Ovary (tissue), 9 donors: ENCODE results near the gene HERC3. TPM values are rescaled to one million over a fixed set of nuclear protein-coding genes. Genes with fewer than 3 reads are reported as not detected.

Source experiments
- DNase-seq, 5 donors: peaks; one replicate each; pipeline ENCODE4 v3.0.0-alpha.2; 2019 to 2020
- H3K27ac ChIP-seq, 2 donors: fragments of 200-600 bp; one replicate each; pipeline versions ENCODE4 v1.5.1 to v1.8.0; 2019 to 2022
- H3K27me3 ChIP-seq: fragments of 200-600 bp; one replicate; pipeline ENCODE4 v1.8.0; 2022
- H3K36me3 ChIP-seq: fragments of 200-600 bp; sonication (generic); one replicate; pipeline ENCODE4 v1.5.1; 2019
- H3K4me1 ChIP-seq: one replicate; pipeline ENCODE4 v1.8.1; 2013; ENCODE audit warnings: mild to moderate bottlenecking, moderate library complexity; ENCODE audit not compliant: insufficient read depth
- H3K4me3 ChIP-seq: fragments of 200-600 bp; sonication (generic); one replicate; pipeline ENCODE4 v1.5.1; 2017
- H3K9me3 ChIP-seq, 2 donors: fragments of 200-600 bp in 1 of 2; sonication (generic) in 1 of 2; one replicate each; pipeline versions ENCODE4 v1.5.1 to v1.8.1; 2013 to 2019; ENCODE audit warnings: mild to moderate bottlenecking in 1 of 2, moderate library complexity in 1 of 2
- EP300 ChIP-seq: sonication (generic); formaldehyde crosslinking; IDR thresholded peaks from one replicate; pipeline ENCODE4 v1.6.1; 2017; ENCODE audit warnings: antibody characterized with exemption
- POLR2A ChIP-seq: fragments of 450-650 bp; IDR thresholded peaks from one replicate; pipeline ENCODE4 v1.6.1; 2017; ENCODE audit warnings: antibody characterized with exemption, mild to moderate bottlenecking, moderate library complexity
- WGBS, 3 donors: extraction: QIAGEN DNeasy Blood & Tissue Kit in 1 of 3; methylation state at CpG; one replicate each; pipeline versions ENCODE4 v1.1.5 to v1.1.7; 2013 to 2017; 5-methylcytosine and 5-hydroxymethylcytosine counted together
- intact Hi-C, 4 donors: fragments of 100-400 bp; cut with DNase I; formaldehyde crosslinking; loops; one replicate each; pipeline versions ENCODE4 v1.11.0 to v1.15.1; 2022 to 2023
- polyA plus RNA-seq, 2 donors: library from polyadenylated mRNA; stranded (reverse); fragments of 200-250 nt in 1 of 2; fragments of 350-450 nt in 1 of 2; fragmentation: Illumina TruSeq in 1 of 2; extraction: RNeasy Lipid Tissue Mini Kit (QIAGEN cat#74804) in 1 of 2; gene quantifications; one replicate each; pipeline ENCODE4 v1.2.3, GENCODE V29; 2013 to 2014
- total RNA-seq, 7 donors: library from RNA; depleted of rRNA in 2 of 7; stranded (reverse); fragments of >200 nt in 2 of 7; fragmentation: NEBNext Ultra II Directional in 3 of 7; extraction: Animal tissue kit (Norgen Biotek cat#: 25700) in 3 of 7; gene quantifications; one replicate each; pipeline versions ENCODE4 v1.1.0 to v1.2.4, GENCODE V29; 2016 to 2023
- TF ChIP-seq, protein P1 (sequence below), 3 donors: fragments of 450-650 bp in 2 of 3; fragments of 200-600 bp in 1 of 3; IDR thresholded peaks; one replicate each; pipeline versions ENCODE4 v1.5.1 to v1.8.0; 2016 to 2022; ENCODE audit warnings: antibody characterized with exemption in 3 of 3, mild to moderate bottlenecking in 1 of 3
- donor health status: DM: no; HTN: no; CAD: no; lungs with moderate emphysema.
- donor health status: DM: no; HTN: no; CAD: no.
- donor health status: Bipolar disorder and iron deficiency.
- donor health status: DM: yes; HTN: yes; CAD: no.
- donor health status: DM: no; HTN: no; CAD: no.
- donor health status: DM: yes; HTN: yes; CAD: no.

Gene HERC3
- total and polyA plus RNA-seq, 9 donors, result 10.3 to 30.9 (median 24.2) TPM

GRCh38 chr4:88583631-88584470 is 8.4 kb upstream of the HERC3 start:
- WGBS, 3 donors, result 92 to 96% (median 95%) methylated on average over 3 of the region's 3 CpGs
- Histone ChIP-seq H3K4me1 (no peaks in the 10 kb centered on the region), H3K4me3 (no peak overlapping the region), H3K27ac (no peak overlapping the region), H3K36me3 (no peaks in the 10 kb centered on the region), H3K9me3 (no peaks in the 10 kb centered on the region), H3K27me3 (no peaks in the 10 kb centered on the region)
- intact Hi-C loops, result no loop called here
- no peak for DNase-seq
- TF ChIP-seq POLR2A (no peak), EP300 (no peak)
- TF ChIP-seq, protein P1, sequence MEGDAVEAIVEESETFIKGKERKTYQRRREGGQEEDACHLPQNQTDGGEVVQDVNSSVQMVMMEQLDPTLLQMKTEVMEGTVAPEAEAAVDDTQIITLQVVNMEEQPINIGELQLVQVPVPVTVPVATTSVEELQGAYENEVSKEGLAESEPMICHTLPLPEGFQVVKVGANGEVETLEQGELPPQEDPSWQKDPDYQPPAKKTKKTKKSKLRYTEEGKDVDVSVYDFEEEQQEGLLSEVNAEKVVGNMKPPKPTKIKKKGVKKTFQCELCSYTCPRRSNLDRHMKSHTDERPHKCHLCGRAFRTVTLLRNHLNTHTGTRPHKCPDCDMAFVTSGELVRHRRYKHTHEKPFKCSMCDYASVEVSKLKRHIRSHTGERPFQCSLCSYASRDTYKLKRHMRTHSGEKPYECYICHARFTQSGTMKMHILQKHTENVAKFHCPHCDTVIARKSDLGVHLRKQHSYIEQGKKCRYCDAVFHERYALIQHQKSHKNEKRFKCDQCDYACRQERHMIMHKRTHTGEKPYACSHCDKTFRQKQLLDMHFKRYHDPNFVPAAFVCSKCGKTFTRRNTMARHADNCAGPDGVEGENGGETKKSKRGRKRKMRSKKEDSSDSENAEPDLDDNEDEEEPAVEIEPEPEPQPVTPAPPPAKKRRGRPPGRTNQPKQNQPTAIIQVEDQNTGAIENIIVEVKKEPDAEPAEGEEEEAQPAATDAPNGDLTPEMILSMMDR (IDR thresholded peaks at IDR 0.05), result no peak

DNA sequence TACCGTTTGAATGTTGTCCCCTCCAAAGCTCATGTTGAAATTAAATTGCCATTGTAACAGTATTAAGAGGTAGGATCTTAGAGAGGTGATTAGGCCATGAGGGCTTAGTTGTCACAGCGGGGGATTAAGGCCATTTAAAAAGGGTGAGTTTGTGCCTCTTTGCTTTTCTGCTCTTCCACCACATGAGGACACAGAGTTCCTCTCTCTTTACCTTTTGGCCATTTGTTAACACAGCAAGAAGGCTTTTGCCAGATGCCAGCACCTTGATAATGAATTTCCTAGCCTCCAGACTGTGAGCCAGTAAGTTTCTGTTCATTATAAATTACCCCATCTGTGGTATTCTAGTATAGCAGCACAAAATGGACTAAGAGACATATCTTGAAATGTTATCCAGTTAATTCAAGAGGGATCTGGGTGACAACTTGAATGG is 7.8 kb upstream of the HERC3 start:
- Histone ChIP-seq H3K4me1 (no peaks in the 10 kb centered on the region), H3K4me3 (no peak overlapping the region), H3K27me3 (no peaks in the 10 kb centered on the region), H3K9me3 (no peaks in the 10 kb centered on the region), H3K36me3 (no peaks in the 10 kb centered on the region), H3K27ac (no peak overlapping the region)
- intact Hi-C loops, result no loop called here
- TF ChIP-seq POLR2A (no peak), EP300 (no peak)
- TF ChIP-seq, protein P1 (IDR thresholded peaks at IDR 0.05), result no peak
- 84 to 88% (median 88%) methylated on average over 2 of the region's 2 CpGs for WGBS, 3 donors
- no peak for DNase-seq

- intact Hi-C loops, result no loop called here
- H3K4me1 ChIP-seq, result no peaks in the 10 kb centered on the region
Measured at GRCh38 chr4:88585917-88586316, 6.4 kb upstream of the HERC3 start.

DNA sequence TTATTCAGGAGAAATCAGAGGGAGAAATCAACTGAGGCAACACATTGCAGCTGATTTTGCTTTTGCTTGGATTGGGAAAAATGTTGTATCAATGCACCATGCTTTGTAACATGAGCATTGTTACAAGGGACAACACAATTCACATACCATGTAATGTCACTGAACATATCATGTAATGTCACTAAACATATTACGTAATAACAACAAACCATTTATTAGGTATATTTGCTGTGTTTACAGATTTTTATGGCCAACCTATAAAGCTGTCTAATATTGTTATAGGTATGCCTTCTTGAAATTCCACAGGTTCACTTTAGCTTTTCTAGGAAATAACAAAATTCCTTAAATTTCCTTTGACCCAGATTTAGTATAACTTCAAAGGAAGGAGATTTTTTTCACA is 5.0 kb upstream of the HERC3 start:
- Histone ChIP-seq H3K36me3 (no peaks in the 10 kb centered on the region), H3K4me1 (peaks cover 3% of the 10 kb centered on the region), H3K27ac (no peak overlapping the region), H3K27me3 (no peaks in the 10 kb centered on the region), H3K4me3 (no peak overlapping the region), H3K9me3 (no peaks in the 10 kb centered on the region)
- WGBS, 3 donors, result 93 to 100% (median 98%) methylated on average over 1 of the region's 1 CpG
- DNase-seq, result no peak
- TF ChIP-seq POLR2A, result no peak
- TF ChIP-seq, protein P1 (IDR thresholded peaks at IDR 0.05), result no peak
- no peak for TF ChIP-seq EP300
- intact Hi-C loops, result no loop called here

More at GRCh38 chr4:88585917-88586316, 6.4 kb upstream of the HERC3 start:
- no peaks in the 10 kb centered on the region for H3K36me3 ChIP-seq
- no peaks in the 10 kb centered on the region for H3K27me3 ChIP-seq
- no peak for DNase-seq
- H3K9me3 ChIP-seq, result no peaks in the 10 kb centered on the region
- no peak overlapping the region for H3K27ac ChIP-seq
- H3K4me3 ChIP-seq, result no peak overlapping the region
- no peak for TF ChIP-seq EP300
- TF ChIP-seq POLR2A, result no peak
- TF ChIP-seq, protein P1 (IDR thresholded peaks at IDR 0.05), result no peak
- 91 to 94% (median 92%) methylated on average over 3 of the region's 3 CpGs for WGBS, 3 donors
